ENCODE data around the gene TOGARAM2. TPM values are rescaled to one million over a fixed set of nuclear protein-coding genes. Genes with fewer than 3 reads are reported as not detected.
A peak's percentile ranks its signal among the peaks of the same experiment; 100 is the strongest.

The TOGARAM2 gene
- total RNA-seq, 2 experiments from 2014 or later: 9.6 TPM

GRCh38 chr2:29015701-29016470 lies 34.8 kb downstream of the TOGARAM2 start:
- DNase-seq: no peak
- intact Hi-C loops (cut with micrococcal nuclease): loop anchor here (1.0 to 10.0 kb wide), 7 partner anchors 58 to 1129 kb away; partner anchors contain the start of genes WDR43 and YPEL5
- POLR2A ChIA-PET: interaction anchor here (1.0 to 2.1 kb wide), 3 partner anchors 57 to 146 kb away, joined by 3 to 10 read pairs (median 4); partner anchors contain the start of gene TRMT61B
- H3K9me3 Mint-ChIP-seq: no peaks in the 10 kb centered on the region
- peaks cover 84% of the 10 kb centered on the region for H3K4me1 Mint-ChIP-seq (ENCODE audit: low read depth)
- H3K4me3 Mint-ChIP-seq: peak overlapping the region; percentile 79
- H3K27ac Mint-ChIP-seq: peak overlapping the region; percentile 95
- H3K27me3 Mint-ChIP-seq: no peaks in the 10 kb centered on the region
- CTCF ChIA-PET: interaction anchor here (0.6 to 2.7 kb wide), 14 partner anchors 43 to 193 kb away, joined by 3 to 15 read pairs (median 4); no protein-coding TSS in a partner anchor
- peaks cover 2% of the 10 kb centered on the region for H3K36me3 Mint-ChIP-seq

GRCh38 chr2:29016504-29016903 lies 35.4 kb downstream of the TOGARAM2 start:
- Mint-ChIP-seq H3K9me3 (no peaks in the 10 kb centered on the region), H3K27me3 (no peaks in the 10 kb centered on the region), H3K4me3 (peak overlapping the region; percentile 1), H3K27ac (peak overlapping the region; percentile 95), H3K4me1 (ENCODE audit: low read depth) (peaks cover 78% of the 10 kb centered on the region), H3K36me3 (peaks cover 2% of the 10 kb centered on the region)
- POLR2A ChIA-PET: interaction anchor here (2.1 kb wide), 1 partner anchor 100 kb away, joined by 10 read pairs; no protein-coding TSS in a partner anchor
- CTCF ChIA-PET: interaction anchor here (0.6 to 2.7 kb wide), 6 partner anchors 47 to 1313 kb away, joined by 3 to 15 read pairs (median 6); no protein-coding TSS in a partner anchor
- peak; percentile 15 for DNase-seq
- intact Hi-C loops (cut with micrococcal nuclease): loop anchor here (5.0 to 10.0 kb wide), 4 partner anchors 116 to 1128 kb away; partner anchors contain the start of gene YPEL5

- DNase-seq: no peak
- H3K4me1 Mint-ChIP-seq (ENCODE audit: low read depth): peaks cover 64% of the 10 kb centered on the region
- no peaks in the 10 kb centered on the region for H3K9me3 Mint-ChIP-seq
- POLR2A ChIA-PET: no interaction called here
- no peaks in the 10 kb centered on the region for H3K27me3 Mint-ChIP-seq
- CTCF ChIA-PET: interaction anchor here (0.6 to 1.6 kb wide), 4 partner anchors 17 to 112 kb away, joined by 3 to 10 read pairs (median 4); no protein-coding TSS in a partner anchor
- H3K36me3 Mint-ChIP-seq: peaks cover 2% of the 10 kb centered on the region
- intact Hi-C loops (cut with micrococcal nuclease): loop anchor here (5.0 to 10.0 kb wide), 4 partner anchors 114 to 1127 kb away; partner anchors contain the start of gene YPEL5
- H3K4me3 Mint-ChIP-seq: no peak overlapping the region
- peak overlapping the region; percentile 82 for H3K27ac Mint-ChIP-seq
These were observed 36.8 kb downstream of the TOGARAM2 start for GRCh38 chr2:29017716-29018435.

DNA sequence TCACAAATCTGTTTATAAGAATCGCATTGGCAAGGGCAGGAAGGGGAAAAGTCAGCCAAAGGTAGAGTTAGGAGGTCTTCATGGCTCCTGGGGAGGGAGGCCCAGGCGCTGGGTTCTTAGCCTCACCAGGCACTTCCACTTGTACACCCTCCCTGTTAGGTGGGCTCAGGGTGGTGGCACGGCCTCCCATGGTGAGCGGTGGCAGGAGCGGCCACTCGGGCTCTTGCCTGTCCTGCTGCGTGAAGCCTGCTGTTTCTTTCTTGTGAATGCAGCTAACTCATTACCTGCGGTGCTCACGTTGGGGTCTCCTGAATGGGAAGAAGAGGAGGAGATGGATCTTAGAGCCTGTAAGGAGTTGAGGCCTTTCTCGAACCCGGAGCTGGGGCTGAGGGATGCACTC lies 40.8 kb downstream of the TOGARAM2 start:
- ChIA-PET CTCF (no interaction called here), POLR2A (no interaction called here)
- Mint-ChIP-seq H3K9me3 (no peaks in the 10 kb centered on the region), H3K36me3 (peaks cover 3% of the 10 kb centered on the region), H3K27ac (no peak overlapping the region), H3K4me3 (no peak overlapping the region), H3K27me3 (no peaks in the 10 kb centered on the region), H3K4me1 (ENCODE audit: low read depth) (peaks cover 26% of the 10 kb centered on the region)
- intact Hi-C loops (cut with micrococcal nuclease): no loop called here
- DNase-seq: no peak

DNA sequence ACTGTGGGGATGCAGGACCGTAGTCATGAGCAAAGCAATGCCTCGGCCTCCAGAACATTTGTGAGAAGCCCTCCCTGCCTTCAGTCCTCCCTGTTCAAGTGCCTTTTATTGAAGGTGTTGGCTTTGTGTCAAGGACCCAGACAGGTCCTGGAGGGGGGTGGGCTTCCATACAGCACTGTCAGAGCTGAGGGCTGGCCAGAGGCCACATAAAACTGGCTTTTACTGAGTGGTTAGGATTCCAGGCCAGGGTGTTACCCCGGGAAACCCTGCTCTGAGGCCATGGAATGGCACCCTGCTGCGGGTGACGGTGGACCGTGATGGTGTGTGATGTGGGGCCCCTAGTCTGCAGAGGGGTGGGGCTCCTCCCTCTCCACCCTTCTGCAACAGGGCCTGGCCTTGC lies 41.6 kb downstream of the TOGARAM2 start:
- no peak overlapping the region for H3K27ac Mint-ChIP-seq
- intact Hi-C loops (cut with micrococcal nuclease): no loop called here
- ChIA-PET POLR2A (no interaction called here), CTCF (no interaction called here)
- no peak for DNase-seq
- H3K27me3 Mint-ChIP-seq: no peaks in the 10 kb centered on the region
- peaks cover 22% of the 10 kb centered on the region for H3K4me1 Mint-ChIP-seq (ENCODE audit: low read depth)
- H3K36me3 Mint-ChIP-seq: peaks cover 4% of the 10 kb centered on the region
- no peak overlapping the region for H3K4me3 Mint-ChIP-seq
- no peaks in the 10 kb centered on the region for H3K9me3 Mint-ChIP-seq

DNA sequence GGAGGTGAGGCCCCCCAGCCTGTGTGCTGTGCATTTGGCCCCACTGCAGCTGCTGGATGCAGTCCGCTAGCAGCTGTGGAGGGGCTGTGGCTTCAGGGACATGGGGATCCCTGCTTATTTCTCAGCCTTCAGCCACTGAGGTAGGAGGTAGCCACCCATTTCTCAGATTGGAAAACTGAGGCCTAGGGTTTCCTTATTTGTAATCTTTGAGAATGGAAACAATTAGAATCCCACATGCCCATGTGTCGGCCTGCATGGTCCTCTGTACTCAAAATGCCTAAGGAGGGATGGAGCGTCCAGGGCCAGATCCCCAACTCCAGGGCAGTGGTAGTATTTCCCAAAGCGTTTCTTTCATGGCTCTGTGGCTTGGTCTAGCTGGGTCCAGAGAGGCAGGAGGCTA lies 42.1 kb downstream of the TOGARAM2 start:
- no peak for DNase-seq
- CTCF ChIA-PET: no interaction called here
- Mint-ChIP-seq H3K4me1 (ENCODE audit: low read depth) (peaks cover 17% of the 10 kb centered on the region), H3K27ac (no peak overlapping the region), H3K4me3 (no peak overlapping the region), H3K27me3 (no peaks in the 10 kb centered on the region), H3K36me3 (peaks cover 4% of the 10 kb centered on the region), H3K9me3 (no peaks in the 10 kb centered on the region)
- POLR2A ChIA-PET: no interaction called here
- intact Hi-C loops (cut with micrococcal nuclease): no loop called here

DNA sequence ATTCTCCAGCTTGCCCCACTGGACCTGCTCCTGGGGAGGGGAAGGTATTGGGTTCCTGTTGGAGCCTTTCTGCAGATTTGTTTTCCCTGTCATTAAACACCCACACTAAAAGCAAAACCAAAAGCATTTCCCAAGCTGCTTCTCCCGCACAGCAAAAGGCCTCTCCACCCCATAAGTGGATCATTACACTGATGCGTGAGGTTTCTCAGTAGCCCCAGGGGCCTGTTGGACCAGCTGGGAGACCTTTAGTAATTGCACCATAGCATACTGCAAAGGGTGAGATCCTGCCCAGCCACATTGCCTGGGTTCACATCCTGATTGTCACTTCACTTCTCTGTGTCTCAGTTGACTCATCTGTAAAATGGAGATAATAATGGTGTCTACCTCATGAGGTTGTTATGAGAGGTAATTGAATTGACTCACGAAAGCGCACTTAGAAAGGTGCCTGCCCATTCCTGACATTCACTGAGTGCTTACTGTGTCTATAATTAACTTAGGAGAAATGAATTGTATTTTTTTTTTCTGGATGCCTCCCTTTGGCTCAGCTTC lies 43.9 kb downstream of the TOGARAM2 start:
- H3K27ac Mint-ChIP-seq: no peak overlapping the region
- H3K27me3 Mint-ChIP-seq: no peaks in the 10 kb centered on the region
- POLR2A ChIA-PET: no interaction called here
- no peak overlapping the region for H3K4me3 Mint-ChIP-seq
- H3K36me3 Mint-ChIP-seq: peaks cover 4% of the 10 kb centered on the region
- H3K9me3 Mint-ChIP-seq: no peaks in the 10 kb centered on the region
- intact Hi-C loops (cut with micrococcal nuclease): no loop called here
- H3K4me1 Mint-ChIP-seq (ENCODE audit: low read depth): peaks cover 4% of the 10 kb centered on the region
- no peak for DNase-seq
- CTCF ChIA-PET: no interaction called here

DNA sequence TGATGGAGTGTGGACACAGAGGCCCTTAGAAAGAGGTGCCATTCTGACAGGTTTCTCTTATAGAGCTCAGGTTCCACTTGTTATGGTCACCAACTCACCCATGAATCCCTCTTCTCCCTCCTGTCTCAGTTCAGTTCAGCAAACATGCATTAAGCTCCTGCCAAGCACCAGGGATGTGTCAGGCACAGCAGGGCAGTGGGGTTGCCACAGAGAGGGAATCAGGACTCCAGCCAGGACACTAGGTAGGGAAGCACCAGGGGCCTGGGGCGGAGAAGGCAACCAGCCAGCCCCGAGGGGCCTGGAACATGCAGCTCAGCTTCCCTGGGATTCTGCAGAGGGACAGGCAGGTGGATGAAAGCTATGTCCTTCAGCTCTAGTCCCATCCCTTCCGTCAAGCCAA lies 44.6 kb downstream of the TOGARAM2 start:
- ChIA-PET POLR2A (no interaction called here), CTCF (no interaction called here)
- Mint-ChIP-seq H3K27me3 (no peaks in the 10 kb centered on the region), H3K4me1 (ENCODE audit: low read depth) (no peaks in the 10 kb centered on the region), H3K9me3 (no peaks in the 10 kb centered on the region), H3K36me3 (peaks cover 4% of the 10 kb centered on the region), H3K27ac (no peak overlapping the region), H3K4me3 (no peak overlapping the region)
- intact Hi-C loops (cut with micrococcal nuclease): no loop called here
- no peak for DNase-seq

- intact Hi-C loops (cut with micrococcal nuclease): no loop called here
- Mint-ChIP-seq H3K4me3 (no peak overlapping the region), H3K9me3 (no peaks in the 10 kb centered on the region), H3K27me3 (no peaks in the 10 kb centered on the region), H3K27ac (no peak overlapping the region), H3K4me1 (ENCODE audit: low read depth) (peaks cover 7% of the 10 kb centered on the region), H3K36me3 (peaks cover 7% of the 10 kb centered on the region)
- DNase-seq: no peak
- CTCF ChIA-PET: no interaction called here
- POLR2A ChIA-PET: no interaction called here
These were observed 49.9 kb downstream of the TOGARAM2 start for GRCh38 chr2:29031046-29031445.

- intact Hi-C loops (cut with micrococcal nuclease): no loop called here
- no peak overlapping the region for H3K4me3 Mint-ChIP-seq
- peaks cover 8% of the 10 kb centered on the region for H3K36me3 Mint-ChIP-seq
- ChIA-PET POLR2A (no interaction called here), CTCF (no interaction called here)
- DNase-seq: no peak
- H3K27ac Mint-ChIP-seq: no peak overlapping the region
- H3K9me3 Mint-ChIP-seq: no peaks in the 10 kb centered on the region
- no peaks in the 10 kb centered on the region for H3K27me3 Mint-ChIP-seq
- H3K4me1 Mint-ChIP-seq (ENCODE audit: low read depth): peaks cover 7% of the 10 kb centered on the region
These were observed 51.1 kb downstream of the TOGARAM2 start for GRCh38 chr2:29032189-29032588.

GRCh38 chr2:29033172-29033571 lies 52.1 kb downstream of the TOGARAM2 start:
- CTCF ChIA-PET: no interaction called here
- Mint-ChIP-seq H3K27ac (no peak overlapping the region), H3K27me3 (no peaks in the 10 kb centered on the region), H3K4me1 (ENCODE audit: low read depth) (peaks cover 7% of the 10 kb centered on the region), H3K4me3 (no peak overlapping the region), H3K36me3 (peaks cover 7% of the 10 kb centered on the region), H3K9me3 (no peaks in the 10 kb centered on the region)
- DNase-seq: no peak
- POLR2A ChIA-PET: no interaction called here
- intact Hi-C loops (cut with micrococcal nuclease): no loop called here

DNA sequence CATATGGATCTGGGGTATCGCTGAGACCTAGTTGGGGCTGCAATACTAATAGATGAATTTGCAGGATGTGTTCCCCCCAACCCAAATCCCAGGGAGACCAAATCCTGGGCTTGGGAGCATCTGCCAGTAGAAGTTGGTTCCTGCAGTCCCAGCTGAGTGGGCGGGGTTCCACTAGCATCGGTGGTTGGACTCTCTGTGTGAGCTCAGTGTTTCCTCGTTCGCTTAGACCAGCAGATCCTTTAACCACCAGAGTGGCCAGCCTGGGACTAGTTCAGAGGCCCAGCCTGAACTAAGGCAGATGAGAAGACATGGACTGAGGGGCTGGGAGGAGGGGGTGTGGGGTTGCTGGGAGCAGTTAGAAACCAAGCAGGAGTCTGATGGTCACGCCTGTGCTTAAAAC lies 52.6 kb downstream of the TOGARAM2 start:
- no peak overlapping the region for H3K4me3 Mint-ChIP-seq
- H3K27ac Mint-ChIP-seq: no peak overlapping the region
- intact Hi-C loops (cut with micrococcal nuclease): no loop called here
- CTCF ChIA-PET: no interaction called here
- DNase-seq: no peak
- H3K27me3 Mint-ChIP-seq: no peaks in the 10 kb centered on the region
- peaks cover 7% of the 10 kb centered on the region for H3K4me1 Mint-ChIP-seq (ENCODE audit: low read depth)
- H3K36me3 Mint-ChIP-seq: peaks cover 7% of the 10 kb centered on the region
- POLR2A ChIA-PET: no interaction called here
- no peaks in the 10 kb centered on the region for H3K9me3 Mint-ChIP-seq
